HEK293 (cell line): ENCODE measurements around the gene SHE.

Experiments
- CTCF ChIA-PET: fragments of 350-600 bp; formaldehyde crosslinking; extraction: SDS; loops from one replicate; lab custom pipeline; 2021; ENCODE audit warnings: antibody characterized with exemption; lab: Yijun Ruan, JAX
- POLR2A ChIA-PET: fragments of 300-600 bp; formaldehyde crosslinking; extraction: SDS; loops from one replicate; lab custom pipeline; 2020; ENCODE audit warnings: antibody characterized with exemption, inconsistent platforms; lab: Yijun Ruan, JAX
- H3K27ac ChIP-seq: fragments of 200-500 bp; sonication (Bioruptor generic); 2 replicates; pipeline ENCODE4 v1.5.1; 2014; ENCODE audit warnings: low read depth, low read length, control low read depth, inconsistent platforms; ENCODE audit errors: extremely low read depth
- H3K36me3 ChIP-seq, 2 experiments: fragments of 200-500 bp in 1 of 2; sonication (Bioruptor generic) in 1 of 2; 1 replicate in 1 of 2; 2 replicates in 1 of 2; pipeline ENCODE4 v1.5.1; 2014 to 2017; ENCODE audit warnings: inconsistent platforms in 2 of 2, low read length in 2 of 2; ENCODE audit not compliant: control insufficient read depth in 2 of 2, insufficient read depth in 1 of 2
- H3K4me1 ChIP-seq: fragments of 200-500 bp; sonication (Bioruptor generic); 2 replicates; pipeline ENCODE4 v1.5.1; 2014; ENCODE audit warnings: mild to moderate bottlenecking, low read length, inconsistent platforms; ENCODE audit not compliant: control insufficient read depth, insufficient read depth
- H3K4me3 ChIP-seq: 2 replicates; pipeline ENCODE4 v1.5.1; 2011; ENCODE audit warnings: low read depth, mild to moderate bottlenecking, control low read depth, low read length, moderate library complexity
- H3K9me3 ChIP-seq: fragments of 200-500 bp; sonication (Bioruptor generic); 2 replicates; pipeline ENCODE4 v1.5.1; 2014; ENCODE audit warnings: low read depth, low read length, inconsistent platforms; ENCODE audit not compliant: control insufficient read depth, insufficient read depth
- EGR2 ChIP-seq: fragments of 450-650 bp; formaldehyde crosslinking; IDR thresholded peaks from 2 replicates; pipeline ENCODE4 v1.5.1; 2016; ENCODE audit warnings: low read depth, missing biosample characterization, missing genetic modification characterization
- PRDM6 ChIP-seq: fragments of 450-650 bp; formaldehyde crosslinking; IDR thresholded peaks from 2 replicates; pipeline ENCODE4 v1.5.1; 2017; ENCODE audit warnings: missing biosample characterization, missing genetic modification characterization
- SP2 ChIP-seq: fragments of 450-650 bp; formaldehyde crosslinking; IDR thresholded peaks from 2 replicates; pipeline ENCODE4 v1.5.1; 2016; ENCODE audit warnings: missing biosample characterization, missing genetic modification characterization
- SP3 ChIP-seq: fragments of 450-650 bp; formaldehyde crosslinking; IDR thresholded peaks from 2 replicates; pipeline ENCODE4 v1.5.1; 2016; ENCODE audit warnings: missing biosample characterization, missing genetic modification characterization
- ZNF132 ChIP-seq: fragments of 450-650 bp; formaldehyde crosslinking; IDR thresholded peaks from 2 replicates; pipeline ENCODE4 v1.5.1; 2017; ENCODE audit warnings: missing biosample characterization, missing genetic modification characterization, borderline replicate concordance
- ZNF138 ChIP-seq: fragments of 450-650 bp; formaldehyde crosslinking; IDR thresholded peaks from 2 replicates; pipeline ENCODE4 v1.5.1; 2016; ENCODE audit warnings: missing biosample characterization, missing genetic modification characterization, borderline replicate concordance
- ZNF155 ChIP-seq: fragments of 450-650 bp; formaldehyde crosslinking; IDR thresholded peaks from 2 replicates; pipeline ENCODE4 v1.5.1; 2016; ENCODE audit warnings: missing biosample characterization, missing genetic modification characterization
- ZNF394 ChIP-seq: fragments of 450-650 bp; formaldehyde crosslinking; IDR thresholded peaks from 2 replicates; pipeline ENCODE4 v1.5.1; 2016; ENCODE audit warnings: missing biosample characterization, missing genetic modification characterization, mild to moderate bottlenecking, moderate library complexity, borderline replicate concordance
- ZNF398 ChIP-seq: fragments of 450-650 bp; formaldehyde crosslinking; IDR thresholded peaks from 2 replicates; pipeline ENCODE4 v1.5.1; 2017; ENCODE audit warnings: missing biosample characterization, missing genetic modification characterization
- ZNF473 ChIP-seq: fragments of 450-650 bp; formaldehyde crosslinking; IDR thresholded peaks from 2 replicates; pipeline ENCODE4 v1.5.1; 2017; ENCODE audit warnings: missing biosample characterization, missing genetic modification characterization
- ZNF510 ChIP-seq: fragments of 450-650 bp; formaldehyde crosslinking; IDR thresholded peaks from 2 replicates; pipeline ENCODE4 v1.5.1; 2018; ENCODE audit warnings: mild to moderate bottlenecking, missing genetic modification characterization, missing biosample characterization; ENCODE audit not compliant: insufficient replicate concordance
- ZNF747 ChIP-seq: fragments of 450-650 bp; formaldehyde crosslinking; IDR thresholded peaks from 2 replicates; pipeline ENCODE4 v1.5.1; 2016; ENCODE audit warnings: missing biosample characterization, missing genetic modification characterization
- TF ChIP-seq, protein P1 (sequence below): fragments of 450-650 bp; formaldehyde crosslinking; conservative IDR thresholded peaks from 2 replicates; pipeline ENCODE4 v1.5.1; 2016; ENCODE audit warnings: low read depth, missing biosample characterization, missing genetic modification characterization
- TF ChIP-seq, protein P2 (sequence below): fragments of 450-650 bp; formaldehyde crosslinking; IDR thresholded peaks from 2 replicates; pipeline ENCODE4 v1.5.1; 2016; ENCODE audit warnings: missing biosample characterization, missing genetic modification characterization

The SHE gene

DNA sequence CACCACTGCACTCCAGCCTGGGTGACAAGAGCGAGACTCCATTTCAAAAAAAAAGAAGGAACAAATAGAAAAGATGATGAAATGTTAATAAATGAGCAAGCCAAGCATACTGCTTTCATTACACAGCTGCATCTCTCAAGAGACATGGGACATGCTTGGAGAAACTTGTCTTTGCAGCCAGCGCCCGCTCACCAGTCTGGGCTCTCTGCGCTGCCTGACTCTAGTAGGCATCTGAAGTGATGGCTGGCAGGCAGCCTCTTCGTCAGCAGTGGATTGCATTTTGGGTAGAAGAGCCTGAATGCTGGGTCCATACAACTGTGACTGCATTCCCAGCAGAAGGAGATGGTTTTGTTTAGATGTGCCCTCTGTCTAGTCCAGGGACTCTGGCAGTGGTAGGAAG lies 49.1 kb downstream of the SHE start (continued):
- TF ChIP-seq ZNF155 (tag by site-specific recombination) (no peak), ZNF747 (tag by site-specific recombination) (no peak), SP3 (tag by site-specific recombination) (no peak), ZNF132 (tag by site-specific recombination) (no peak)

GRCh38 chr1:154448331-154448811 lies 53.8 kb downstream of the SHE start:
- no peak for TF ChIP-seq SP2
- TF ChIP-seq, protein P1, sequence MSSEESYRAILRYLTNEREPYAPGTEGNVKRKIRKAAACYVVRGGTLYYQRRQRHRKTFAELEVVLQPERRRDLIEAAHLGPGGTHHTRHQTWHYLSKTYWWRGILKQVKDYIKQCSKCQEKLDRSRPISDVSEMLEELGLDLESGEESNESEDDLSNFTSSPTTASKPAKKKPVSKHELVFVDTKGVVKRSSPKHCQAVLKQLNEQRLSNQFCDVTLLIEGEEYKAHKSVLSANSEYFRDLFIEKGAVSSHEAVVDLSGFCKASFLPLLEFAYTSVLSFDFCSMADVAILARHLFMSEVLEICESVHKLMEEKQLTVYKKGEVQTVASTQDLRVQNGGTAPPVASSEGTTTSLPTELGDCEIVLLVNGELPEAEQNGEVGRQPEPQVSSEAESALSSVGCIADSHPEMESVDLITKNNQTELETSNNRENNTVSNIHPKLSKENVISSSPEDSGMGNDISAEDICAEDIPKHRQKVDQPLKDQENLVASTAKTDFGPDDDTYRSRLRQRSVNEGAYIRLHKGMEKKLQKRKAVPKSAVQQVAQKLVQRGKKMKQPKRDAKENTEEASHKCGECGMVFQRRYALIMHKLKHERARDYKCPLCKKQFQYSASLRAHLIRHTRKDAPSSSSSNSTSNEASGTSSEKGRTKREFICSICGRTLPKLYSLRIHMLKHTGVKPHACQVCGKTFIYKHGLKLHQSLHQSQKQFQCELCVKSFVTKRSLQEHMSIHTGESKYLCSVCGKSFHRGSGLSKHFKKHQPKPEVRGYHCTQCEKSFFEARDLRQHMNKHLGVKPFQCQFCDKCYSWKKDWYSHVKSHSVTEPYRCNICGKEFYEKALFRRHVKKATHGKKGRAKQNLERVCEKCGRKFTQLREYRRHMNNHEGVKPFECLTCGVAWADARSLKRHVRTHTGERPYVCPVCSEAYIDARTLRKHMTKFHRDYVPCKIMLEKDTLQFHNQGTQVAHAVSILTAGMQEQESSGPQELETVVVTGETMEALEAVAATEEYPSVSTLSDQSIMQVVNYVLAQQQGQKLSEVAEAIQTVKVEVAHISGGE (tag by site-specific recombination), result no peak
- TF ChIP-seq, all 188 proteins: peak for 0
- no peaks in the 10 kb centered on the region for H3K36me3 ChIP-seq
- no peak overlapping the region for H3K27ac ChIP-seq
- H3K9me3 ChIP-seq, result no peaks in the 10 kb centered on the region
- CTCF ChIA-PET, result interaction anchor here (1.4 kb wide), 1 partner anchor 249 kb away, joined by 3 read pairs; no protein-coding TSS in a partner anchor
- peaks cover 3% of the 10 kb centered on the region; the same call in 1 of the 2 replicates for H3K4me1 ChIP-seq
- no peak overlapping the region for H3K4me3 ChIP-seq
- POLR2A ChIA-PET, result interaction anchor here (0.7 kb wide), 1 partner anchor 16 kb away, joined by 3 read pairs; no protein-coding TSS in a partner anchor

- POLR2A ChIA-PET, result no interaction called here
- Histone ChIP-seq H3K27ac (no peak overlapping the region), H3K36me3 (no peaks in the 10 kb centered on the region), H3K9me3 (no peaks in the 10 kb centered on the region)
- CTCF ChIA-PET, result interaction anchor here (1.4 to 1.6 kb wide), 2 partner anchors 100 to 248 kb away, joined by 3 to 5 read pairs; no protein-coding TSS in a partner anchor
- no peak for TF ChIP-seq ZNF398
- no peak for TF ChIP-seq ZNF510 (tag by site-specific recombination)
- no peak for TF ChIP-seq PRDM6
- no peak for TF ChIP-seq ZNF394 (tag by site-specific recombination)
- TF ChIP-seq ZNF473, result no peak
- no peak for TF ChIP-seq EGR2
- TF ChIP-seq, protein P2, sequence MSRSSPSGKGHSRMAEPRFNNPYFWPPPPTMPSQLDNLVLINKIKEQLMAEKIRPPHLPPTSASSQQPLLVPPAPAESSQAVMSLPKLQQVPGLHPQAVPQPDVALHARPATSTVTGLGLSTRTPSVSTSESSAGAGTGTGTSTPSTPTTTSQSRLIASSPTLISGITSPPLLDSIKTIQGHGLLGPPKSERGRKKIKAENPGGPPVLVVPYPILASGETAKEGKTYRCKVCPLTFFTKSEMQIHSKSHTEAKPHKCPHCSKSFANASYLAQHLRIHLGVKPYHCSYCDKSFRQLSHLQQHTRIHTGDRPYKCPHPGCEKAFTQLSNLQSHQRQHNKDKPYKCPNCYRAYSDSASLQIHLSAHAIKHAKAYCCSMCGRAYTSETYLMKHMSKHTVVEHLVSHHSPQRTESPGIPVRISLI, result no peak
- no peak for TF ChIP-seq ZNF138
- TF ChIP-seq, all 188 proteins: peak for 0
- Histone ChIP-seq H3K4me1 (peaks cover 3% of the 10 kb centered on the region; the same call in 1 of the 2 replicates), H3K4me3 (no peak overlapping the region)
These were observed 55.4 kb downstream of the SHE start for GRCh38 chr1:154446789-154447188.
